Psoas muscle (tissue), 8 donors: ENCODE results near the gene MTMR2. TPM values are rescaled to one million over a fixed set of nuclear protein-coding genes. Genes with fewer than 3 reads are reported as not detected.

Source experiments
- ATAC-seq, 4 donors: fragments of 200-7000 bp; cut with Tn5 transposase; one replicate each; pipeline ENCODE4 v1.9.1; 2020; ENCODE audit warnings: moderate library complexity in 3 of 4, mild to moderate bottlenecking in 2 of 4
- DNase-seq, 2 donors: peaks; one replicate each; pipeline ENCODE4 v3.0.0-alpha.2; 2020
- H3K27ac ChIP-seq: fragments of 200-600 bp; one replicate; pipeline ENCODE4 v1.8.0; 2022
- H3K27me3 ChIP-seq, 3 donors: fragments of 200-600 bp in 1 of 3; one replicate each; pipeline versions ENCODE4 v1.6.1 to v1.8.0; 2013 to 2022; ENCODE audit warnings: low read length in 2 of 3, mild to moderate bottlenecking in 2 of 3, moderate library complexity in 1 of 3; ENCODE audit not compliant: insufficient read depth in 3 of 3
- H3K36me3 ChIP-seq, 2 donors: fragments of 200-600 bp in 1 of 2; one replicate each; pipeline versions ENCODE4 v1.6.1 to v1.8.0; 2013 to 2022; ENCODE audit warnings: low read depth in 1 of 2, mild to moderate bottlenecking in 1 of 2, moderate library complexity in 1 of 2; ENCODE audit not compliant: insufficient read depth in 1 of 2
- H3K4me1 ChIP-seq: fragments of 200-600 bp; one replicate; pipeline ENCODE4 v1.8.0; 2022
- H3K4me3 ChIP-seq: fragments of 200-600 bp; one replicate; pipeline ENCODE4 v1.8.0; 2022; ENCODE audit warnings: mild to moderate bottlenecking
- H3K9me3 ChIP-seq: fragments of 200-600 bp; one replicate; pipeline ENCODE4 v1.8.0; 2022
- CTCF ChIP-seq: fragments of 200-600 bp; IDR thresholded peaks from one replicate; pipeline ENCODE4 v1.8.0; 2022; ENCODE audit warnings: antibody characterized with exemption
- WGBS, 3 donors: extraction: QIAGEN DNeasy Blood & Tissue Kit; methylation state at CpG; one replicate each; pipeline versions ENCODE4 v1.1.6 to v1.1.7; 2013; 5-methylcytosine and 5-hydroxymethylcytosine counted together
- intact Hi-C, 2 donors: fragments of 100-400 bp; cut with DNase I; formaldehyde crosslinking; loops; one replicate each; pipeline versions ENCODE4 v1.11.0 to v1.14.2; 2022
- polyA plus RNA-seq, 3 donors: library from polyadenylated mRNA; stranded (reverse); fragments of 200-250 nt; gene quantifications; one replicate each; pipeline ENCODE4 v1.2.3, GENCODE V29; 2013
- total RNA-seq, 4 donors: library from RNA; stranded (reverse); fragmentation: NEBNext Ultra II Directional in 2 of 4; extraction: Animal tissue kit (Norgen Biotek cat#: 25700) in 2 of 4; gene quantifications; one replicate each; pipeline versions ENCODE4 v1.2.1 to v1.2.4, GENCODE V29; 2021 to 2023
- donor health status: healthy with polysubstance abuse.
- donor health status: DM: no; HTN: no; CAD: no; lungs with moderate emphysema.
- donor health status: Bipolar disorder and iron deficiency.
- donor health status: healthy.
- donor health status: DM: yes; HTN: yes; CAD: no.
- donor health status: DM: no; HTN: no; CAD: no.
- donor health status: DM: no; HTN: no; CAD: no.
- donor health status: DM: yes; HTN: yes; CAD: no.

The MTMR2 gene
- total and polyA plus RNA-seq, 7 donors = 5.4 to 9.9 (median 7.7) TPM

GRCh38 chr11:95895815-95896214 lies 28.1 kb downstream of the MTMR2 start:
- Histone ChIP-seq H3K27me3 (no peaks in the 10 kb centered on the region), H3K9me3 (no peaks in the 10 kb centered on the region), H3K36me3 (no peaks in the 10 kb centered on the region), H3K4me1 (peaks cover 8% of the 10 kb centered on the region), H3K4me3 (no peak overlapping the region), H3K27ac (no peak overlapping the region)
- no peak for TF ChIP-seq CTCF
- ATAC-seq (no peak), DNase-seq (no peak)
- intact Hi-C loops = no loop called here

- Histone ChIP-seq H3K9me3 (no peaks in the 10 kb centered on the region), H3K4me3 (no peak overlapping the region), H3K27ac (no peak overlapping the region), H3K27me3 (no peaks in the 10 kb centered on the region), H3K36me3 (no peaks in the 10 kb centered on the region), H3K4me1 (no peaks in the 10 kb centered on the region)
- WGBS, 3 donors = 88 to 94% (median 92%) methylated on average over 4 of the region's 4 CpGs
- DNase-seq (no peak), ATAC-seq (no peak)
- TF ChIP-seq CTCF = no peak
- intact Hi-C loops = no loop called here
Measured at GRCh38 chr11:95892892-95893570, 30.9 kb downstream of the MTMR2 start.

- Histone ChIP-seq H3K4me3 (no peak overlapping the region), H3K4me1 (no peaks in the 10 kb centered on the region), H3K27me3 (no peaks in the 10 kb centered on the region), H3K27ac (no peak overlapping the region), H3K36me3 (peaks cover 0 to 3% of the 10 kb centered on the region in 2 donors), H3K9me3 (no peaks in the 10 kb centered on the region)
- no peak for ATAC-seq
- TF ChIP-seq CTCF = no peak
- DNase-seq = no peak
- 87 to 94% (median 91%) methylated on average over 2 of the region's 2 CpGs for WGBS, 3 donors
- intact Hi-C loops = no loop called here
Measured at GRCh38 chr11:95892492-95892891, 31.4 kb downstream of the MTMR2 start.

GRCh38 chr11:95891423-95892170 lies 32.3 kb downstream of the MTMR2 start:
- Histone ChIP-seq H3K4me1 (no peaks in the 10 kb centered on the region), H3K9me3 (no peaks in the 10 kb centered on the region), H3K27ac (no peak overlapping the region), H3K4me3 (no peak overlapping the region), H3K36me3 (peaks cover 0 to 12% of the 10 kb centered on the region in 2 donors), H3K27me3 (no peaks in the 10 kb centered on the region)
- no peak for ATAC-seq
- WGBS, 3 donors = 60 to 72% (median 66%) methylated on average over 4 of the region's 4 CpGs
- no peak for DNase-seq
- intact Hi-C loops = no loop called here
- TF ChIP-seq CTCF = no peak
